ENCODE measurements around the gene SLC37A1. TPM values are rescaled to one million over a fixed set of nuclear protein-coding genes. Genes with fewer than 3 reads are reported as not detected.

Gene SLC37A1
- total RNA-seq, 1 experiment from 2014 or later: 38.3 TPM

GRCh38 chr21:42619841-42620240 lies 106.2 kb downstream of the SLC37A1 start:
- Histone ChIP-seq H3K4me1 (ENCODE audit: insufficient read depth, low read length) (0 out of 2 replicates have a peak, but pooled peaks cover 2% of the 10 kb centered on the region), H4K20me1 (ENCODE audit: low read length) (no peaks in the 10 kb centered on the region), H3K9me3 (ENCODE audit: low read length) (no peaks in the 10 kb centered on the region), H3K27me3 (ENCODE audit: low read length) (peaks cover 74% of the 10 kb centered on the region), H3K9ac (ENCODE audit: low read length) (no peak overlapping the region), H3K79me2 (ENCODE audit: low read length) (no peaks in the 10 kb centered on the region), H3K27ac (ENCODE audit: low read length) (no peak overlapping the region), H3F3A (ENCODE audit: low read length, unreplicated experiment) (no peaks in the 10 kb centered on the region), H3K4me2 (ENCODE audit: low read length) (no peak overlapping the region), H3K9me2 (replicated peaks; ENCODE audit: low read length) (no peaks in the 10 kb centered on the region), H2AFZ (ENCODE audit: low read length) (no peak overlapping the region), H3K36me3 (ENCODE audit: low read depth, low read length) (no peaks in the 10 kb centered on the region), H3K4me3 (ENCODE audit: low read length) (no peak overlapping the region)
- intact Hi-C loops (cut with micrococcal nuclease): no loop called here
- no peak for ATAC-seq
- DNase-seq: no peak
- BruUV-seq (replicated peaks): no TSS peak
- CTCF ChIA-PET: no interaction called here
- POLR2A ChIA-PET (ENCODE audit: unreplicated experiment): no interaction called here
- no peak for TF ChIP-seq EZH2phosphoT487 (IDR thresholded peaks at IDR 0.05; ENCODE audit: borderline replicate concordance, low read length)
- TF ChIP-seq CTCF (conservative IDR thresholded peaks at IDR 0.05; ENCODE audit: low read depth, low read length): no peak
- TF ChIP-seq EZH2 (IDR thresholded peaks at IDR 0.05; ENCODE audit: low read length, unreplicated experiment): no peak

GRCh38 chr21:42621166-42621818 lies 107.6 kb downstream of the SLC37A1 start:
- DNase-seq (no peak), ATAC-seq (no peak)
- Histone ChIP-seq H4K20me1 (ENCODE audit: low read length) (no peaks in the 10 kb centered on the region), H3K4me2 (ENCODE audit: low read length) (no peak overlapping the region), H3K79me2 (ENCODE audit: low read length) (no peaks in the 10 kb centered on the region), H3K9me2 (replicated peaks; ENCODE audit: low read length) (no peaks in the 10 kb centered on the region), H3K27ac (ENCODE audit: low read length) (no peak overlapping the region), H3F3A (ENCODE audit: low read length, unreplicated experiment) (no peaks in the 10 kb centered on the region), H3K4me1 (ENCODE audit: insufficient read depth, low read length) (no peaks in the 10 kb centered on the region), H3K9ac (ENCODE audit: low read length) (no peak overlapping the region), H3K36me3 (ENCODE audit: low read depth, low read length) (no peaks in the 10 kb centered on the region), H3K4me3 (ENCODE audit: low read length) (no peak overlapping the region), H3K9me3 (ENCODE audit: low read length) (no peaks in the 10 kb centered on the region), H2AFZ (ENCODE audit: low read length) (no peak overlapping the region), H3K27me3 (ENCODE audit: low read length) (peaks cover 85% of the 10 kb centered on the region)
- BruUV-seq (replicated peaks): no TSS peak
- ChIA-PET CTCF (no interaction called here), POLR2A (ENCODE audit: unreplicated experiment) (no interaction called here)
- TF ChIP-seq CTCF (conservative IDR thresholded peaks at IDR 0.05; ENCODE audit: low read depth, low read length) (no peak), EZH2 (IDR thresholded peaks at IDR 0.05; ENCODE audit: low read length, unreplicated experiment) (no peak), EZH2phosphoT487 (IDR thresholded peaks at IDR 0.05; ENCODE audit: borderline replicate concordance, low read length) (no peak)
- intact Hi-C loops (cut with micrococcal nuclease): no loop called here

GRCh38 chr21:42621819-42622177 lies 108.1 kb downstream of the SLC37A1 start:
- Histone ChIP-seq H3K4me1 (ENCODE audit: insufficient read depth, low read length) (no peaks in the 10 kb centered on the region), H3K9me2 (replicated peaks; ENCODE audit: low read length) (no peaks in the 10 kb centered on the region), H4K20me1 (ENCODE audit: low read length) (no peaks in the 10 kb centered on the region), H3K27me3 (ENCODE audit: low read length) (peaks cover 85% of the 10 kb centered on the region), H3K27ac (ENCODE audit: low read length) (no peak overlapping the region), H3F3A (ENCODE audit: low read length, unreplicated experiment) (no peaks in the 10 kb centered on the region), H3K4me2 (ENCODE audit: low read length) (no peak overlapping the region), H3K79me2 (ENCODE audit: low read length) (no peaks in the 10 kb centered on the region), H2AFZ (ENCODE audit: low read length) (no peak overlapping the region), H3K36me3 (ENCODE audit: low read depth, low read length) (no peaks in the 10 kb centered on the region), H3K9ac (ENCODE audit: low read length) (no peak overlapping the region), H3K4me3 (ENCODE audit: low read length) (no peak overlapping the region), H3K9me3 (ENCODE audit: low read length) (no peaks in the 10 kb centered on the region)
- DNase-seq: no peak
- no peak for ATAC-seq
- intact Hi-C loops (cut with micrococcal nuclease): no loop called here
- ChIA-PET CTCF (no interaction called here), POLR2A (ENCODE audit: unreplicated experiment) (no interaction called here)
- BruUV-seq (replicated peaks): no TSS peak
- no peak for TF ChIP-seq EZH2phosphoT487 (IDR thresholded peaks at IDR 0.05; ENCODE audit: borderline replicate concordance, low read length)
- no peak for TF ChIP-seq CTCF (conservative IDR thresholded peaks at IDR 0.05; ENCODE audit: low read depth, low read length)
- TF ChIP-seq EZH2 (IDR thresholded peaks at IDR 0.05; ENCODE audit: low read length, unreplicated experiment): no peak
